ENCODE data around the gene LPCAT4. TPM values are rescaled to one million over a fixed set of nuclear protein-coding genes. Genes with fewer than 3 reads are reported as not detected.

Gene LPCAT4
- total and polyA plus RNA-seq, 9 of the 15 experiments (the other 6 are each of a cell fraction or from before 2014, with no cell fraction given), result 7.3 to 34.3 (median 14.4) TPM

GRCh38 chr15:34318277-34319079 lies 48.5 kb downstream of the LPCAT4 start (continued):
- no peak for TF ChIP-seq RBM14 (IDR thresholded peaks at IDR 0.05; ENCODE audit: borderline replicate concordance, insufficient read depth, low read depth, low read length)
- peak; percentile 48; the same call in 1 of the 2 replicates for TF ChIP-seq MGA (IDR thresholded peaks at IDR 0.05)
- TF ChIP-seq FOXK2 (conservative IDR thresholded peaks at IDR 0.05 in 1 of 2, IDR thresholded peaks at IDR 0.05 in 1 of 2; ENCODE audit: low read depth in 2 of 2), result peak; percentile 79 to 89
- TF ChIP-seq TEAD4 (IDR thresholded peaks at IDR 0.05; ENCODE audit: low read length), result no peak
- no peak for TF ChIP-seq TEAD4 (CRISPR knock-in tag; IDR thresholded peaks at IDR 0.05; ENCODE audit: borderline replicate concordance)
- peak; percentile 42 for TF ChIP-seq TAF9B (IDR thresholded peaks at IDR 0.05; ENCODE audit: partially characterized antibody)
- TF ChIP-seq ZNF41 (CRISPR knock-in tag; conservative IDR thresholded peaks at IDR 0.05), result no peak
- TF ChIP-seq TFE3 (CRISPR knock-in tag; IDR thresholded peaks at IDR 0.05), result peak; percentile 98
- TF ChIP-seq ARID1B (IDR thresholded peaks at IDR 0.05), result peak; percentile 31; the same call in 1 of the 2 replicates
- peak; percentile 31; the same call in 1 of the 2 replicates for TF ChIP-seq ZSCAN29 (IDR thresholded peaks at IDR 0.05)
- TF ChIP-seq EP400 (IDR thresholded peaks at IDR 0.05), result peak; percentile 47
- TF ChIP-seq RAD51 (IDR thresholded peaks at IDR 0.05; ENCODE audit: borderline replicate concordance, low read depth), result peak; percentile 96
- no peak for TF ChIP-seq TBL1XR1 (IDR thresholded peaks at IDR 0.05; ENCODE audit: low read length in 2 of 2)
- peak; percentile 35; the same call in 1 of the 2 replicates for TF ChIP-seq HDAC2 (IDR thresholded peaks at IDR 0.05)
- TF ChIP-seq LEF1 (IDR thresholded peaks at IDR 0.05), result peak; percentile 30; the same call in 1 of the 2 replicates
- peak; percentile 94 for TF ChIP-seq BHLHE40 (IDR thresholded peaks at IDR 0.05; ENCODE audit: low read length)

Data from K562 (cell line).